TTC549 (cell line): Measurements from ENCODE around the gene CHST2.

Experiments used
- FAIRE-seq: peaks from 2 replicates; lab custom pipeline; 2012; peaks lifted over from hg19 to GRCh38; lab: Jason Lieb, UNC

CHST2 gene

GRCh38 chr3:143098032-143098764 lies 21.4 kb upstream of the CHST2 start:
- FAIRE-seq, result no peak

- no peak for FAIRE-seq
Observed at GRCh38 chr3:143099210-143099609, 20.4 kb upstream of the CHST2 start.

- no peak for FAIRE-seq
Observed at GRCh38 chr3:143099690-143100089, 19.9 kb upstream of the CHST2 start.

GRCh38 chr3:143100451-143100850 lies 19.1 kb upstream of the CHST2 start:
- FAIRE-seq, result no peak

GRCh38 chr3:143101792-143102381 lies 17.7 kb upstream of the CHST2 start:
- no peak for FAIRE-seq

GRCh38 chr3:143103652-143104051 lies 15.9 kb upstream of the CHST2 start:
- no peak for FAIRE-seq

GRCh38 chr3:143105170-143105569 lies 14.4 kb upstream of the CHST2 start:
- no peak for FAIRE-seq

GRCh38 chr3:143109861-143110260 lies 9.7 kb upstream of the CHST2 start:
- FAIRE-seq, result no peak

- no peak for FAIRE-seq
Observed at GRCh38 chr3:143110371-143110770, 9.2 kb upstream of the CHST2 start.

GRCh38 chr3:143118630-143119008 lies 952 bp upstream of the CHST2 start:
- FAIRE-seq, result no peak

- FAIRE-seq, result no peak
Observed at GRCh38 chr3:143119974-143120715, 574 bp downstream of the CHST2 start.

- no peak for FAIRE-seq
Observed at GRCh38 chr3:143120716-143121240, 1.2 kb downstream of the CHST2 start.

GRCh38 chr3:143121241-143122088 lies 1.9 kb downstream of the CHST2 start:
- FAIRE-seq, result no peak

GRCh38 chr3:143122089-143122430 lies 2.5 kb downstream of the CHST2 start:
- FAIRE-seq, result no peak

GRCh38 chr3:143122608-143123352 lies 3.2 kb downstream of the CHST2 start:
- no peak for FAIRE-seq

GRCh38 chr3:143123353-143123984 lies 3.9 kb downstream of the CHST2 start:
- no peak for FAIRE-seq

- no peak for FAIRE-seq
Observed at GRCh38 chr3:143124601-143125520, 5.3 kb downstream of the CHST2 start.

- no peak for FAIRE-seq
Observed at GRCh38 chr3:143127801-143128200, 8.2 kb downstream of the CHST2 start.

GRCh38 chr3:143128227-143128955 lies 8.8 kb downstream of the CHST2 start:
- no peak for FAIRE-seq
